Measurements from ENCODE around the gene LIX1L. TPM values are rescaled to one million over a fixed set of nuclear protein-coding genes. Genes with fewer than 3 reads are reported as not detected.

LIX1L gene
- total and polyA plus RNA-seq, 2 of the 13 experiments (the other 11 are each of a cell fraction or from before 2014, with no cell fraction given) = 8.1 to 24.9 TPM

DNA sequence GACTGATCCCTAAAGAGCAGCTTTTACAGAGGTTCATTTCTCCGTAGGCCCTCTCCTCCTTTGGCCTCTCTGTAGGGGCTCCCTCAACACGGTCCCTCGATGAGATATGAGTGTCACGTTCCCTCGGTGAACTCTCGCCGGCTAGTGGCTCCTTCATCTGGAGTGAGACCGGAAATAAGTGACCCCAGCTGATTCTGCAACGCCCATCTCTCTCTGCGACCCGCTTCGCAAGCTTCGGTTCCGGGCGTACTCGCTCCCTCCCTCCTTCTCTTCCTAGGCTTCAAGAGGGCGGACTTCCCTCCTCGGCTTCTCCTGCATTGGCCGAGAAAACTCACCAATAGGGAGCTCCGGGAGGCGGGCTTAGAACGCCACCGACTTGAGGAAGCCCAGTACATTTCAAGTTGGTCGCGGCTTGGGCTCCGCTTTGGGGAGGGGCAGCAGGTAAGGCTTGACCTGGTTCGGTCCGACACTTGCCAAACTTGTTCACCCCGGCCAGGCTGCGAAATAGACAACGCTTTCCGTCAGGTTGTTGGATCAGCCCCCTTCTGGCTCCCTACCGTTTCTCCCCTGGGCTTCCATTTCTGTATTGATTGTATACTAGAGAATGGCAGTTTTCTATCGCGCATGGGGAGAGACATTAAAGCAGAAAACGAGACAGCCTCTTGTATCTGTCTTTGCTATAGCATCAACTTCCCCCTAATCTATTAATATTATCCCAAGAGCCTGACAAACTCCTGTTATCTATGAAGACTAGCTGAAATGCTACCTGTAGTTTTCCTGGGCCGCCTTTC, 6.7 kb upstream of the LIX1L start, which contains the start of the genes ANKRD34A and POLR3GL (continued):
- TF ChIP-seq KIAA2018 (CRISPR knock-in tag; IDR thresholded peaks at IDR 0.05; ENCODE audit: borderline replicate concordance) (0 out of 2 replicates have a peak, but pooled peaks have one; percentile 56), ZIK1 (CRISPR knock-in tag; IDR thresholded peaks at IDR 0.05; ENCODE audit: borderline replicate concordance, low read depth) (no peak), AGO2 (optimal IDR thresholded peaks at IDR 0.05; ENCODE audit: low read depth, low read length) (no peak), MAX (IDR thresholded peaks at IDR 0.05) (peak; percentile 44; the same call in 1 of the 2 replicates), GATAD1 (CRISPR knock-in tag; IDR thresholded peaks at IDR 0.05) (peak; percentile 36; the same call in 1 of the 2 replicates), PAF1 (CRISPR knock-in tag; IDR thresholded peaks at IDR 0.05) (no peak), ZNF333 (CRISPR knock-in tag; IDR thresholded peaks at IDR 0.05; ENCODE audit: borderline replicate concordance) (peak; percentile 16; the same call in 1 of the 2 replicates), NFE2L1 (CRISPR knock-in tag; IDR thresholded peaks at IDR 0.05; ENCODE audit: borderline replicate concordance) (no peak), TOPORS (CRISPR knock-in tag; IDR thresholded peaks at IDR 0.05) (no peak), ZC3H4 (CRISPR knock-in tag; IDR thresholded peaks at IDR 0.05; ENCODE audit: borderline replicate concordance) (no peak), SMYD3 (CRISPR knock-in tag; IDR thresholded peaks at IDR 0.05) (no peak), EZH2 (conservative IDR thresholded peaks at IDR 0.05; ENCODE audit: low read depth, low read length) (no peak), FOXA1 (IDR thresholded peaks at IDR 0.05) (no peak), FOXA1 (CRISPR knock-in tag; IDR thresholded peaks at IDR 0.05) (0 out of 2 replicates have a peak, but pooled peaks have one; percentile 6), ZNF326 (CRISPR knock-in tag; IDR thresholded peaks at IDR 0.05; ENCODE audit: borderline replicate concordance) (no peak)
- TF ChIP-seq, protein P1, sequence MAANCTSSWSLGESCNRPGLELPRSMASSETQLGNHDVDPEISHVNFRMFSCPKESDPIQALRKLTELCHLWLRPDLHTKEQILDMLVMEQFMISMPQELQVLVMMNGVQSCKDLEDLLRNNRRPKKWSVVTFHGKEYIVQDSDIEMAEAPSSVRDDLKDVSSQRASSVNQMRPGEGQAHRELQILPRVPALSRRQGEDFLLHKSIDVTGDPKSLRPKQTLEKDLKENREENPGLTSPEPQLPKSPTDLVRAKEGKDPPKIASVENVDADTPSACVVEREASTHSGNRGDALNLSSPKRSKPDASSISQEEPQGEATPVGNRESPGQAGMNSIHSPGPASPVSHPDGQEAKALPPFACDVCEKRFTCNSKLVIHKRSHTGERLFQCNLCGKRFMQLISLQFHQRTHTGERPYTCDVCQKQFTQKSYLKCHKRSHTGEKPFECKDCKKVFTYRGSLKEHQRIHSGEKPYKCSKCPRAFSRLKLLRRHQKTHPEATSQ (CRISPR knock-in tag; IDR thresholded peaks at IDR 0.05; ENCODE audit: borderline replicate concordance) = 0 out of 2 replicates have a peak, but pooled peaks have one; percentile 27
- TF ChIP-seq, protein P2, sequence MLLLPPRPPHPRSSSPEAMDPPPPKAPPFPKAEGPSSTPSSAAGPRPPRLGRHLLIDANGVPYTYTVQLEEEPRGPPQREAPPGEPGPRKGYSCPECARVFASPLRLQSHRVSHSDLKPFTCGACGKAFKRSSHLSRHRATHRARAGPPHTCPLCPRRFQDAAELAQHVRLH (CRISPR knock-in tag; IDR thresholded peaks at IDR 0.05; ENCODE audit: borderline replicate concordance, low read depth) = peak; percentile 14; the same call in 1 of the 2 replicates
- TF ChIP-seq, protein P3, sequence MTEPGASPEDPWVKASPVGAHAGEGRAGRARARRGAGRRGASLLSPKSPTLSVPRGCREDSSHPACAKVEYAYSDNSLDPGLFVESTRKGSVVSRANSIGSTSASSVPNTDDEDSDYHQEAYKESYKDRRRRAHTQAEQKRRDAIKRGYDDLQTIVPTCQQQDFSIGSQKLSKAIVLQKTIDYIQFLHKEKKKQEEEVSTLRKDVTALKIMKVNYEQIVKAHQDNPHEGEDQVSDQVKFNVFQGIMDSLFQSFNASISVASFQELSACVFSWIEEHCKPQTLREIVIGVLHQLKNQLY (CRISPR knock-in tag; IDR thresholded peaks at IDR 0.05) = peak; percentile 66; the same call in 1 of the 2 replicates

Measured in HepG2 (cell line).